Mesenteric fat pad (tissue), 1 donor: ENCODE measurements around the gene SPINK8. TPM values are rescaled to one million over a fixed set of nuclear protein-coding genes. Genes with fewer than 3 reads are reported as not detected.
"Not testable (repeated sequence)": the region's sequence is repeated elsewhere in the genome, so short reads cannot be mapped to it uniquely, and the experiment has no call there.

Source experiments
- DNase-seq: peaks from one replicate; pipeline ENCODE4 v3.0.0-alpha.2; 2020; ENCODE audit warnings: low spot score
- microRNA-seq: library from miRNA; unstranded; fragments of <30 nt; microRNA quantifications from one replicate; pipeline ENCODE4 v1.2.0, GENCODE V29; 2020; ENCODE audit warnings: borderline number of aligned reads
- total RNA-seq: library from RNA; stranded (reverse); fragmentation: NEBNext Ultra II Directional; extraction: Animal tissue kit (Norgen Biotek cat#: 25700); gene quantifications from one replicate; pipeline ENCODE4 v1.2.1, GENCODE V29; 2021
- donor health status: DM: yes; HTN: yes; CAD: no.

Gene SPINK8
- total RNA-seq, 1 donor from 2014 or later = not detected

GRCh38 chr3:48280881-48281280 is 52.6 kb downstream of the SPINK8 start:
- no peak for DNase-seq

- DNase-seq = no peak
Observed at GRCh38 chr3:48278884-48279559, 54.4 kb downstream of the SPINK8 start.

- no peak for DNase-seq
Observed at GRCh38 chr3:48276911-48277641, 56.4 kb downstream of the SPINK8 start.

- DNase-seq = no peak
Observed at GRCh38 chr3:48275287-48276027, 58.0 kb downstream of the SPINK8 start.

- DNase-seq = no peak
Observed at GRCh38 chr3:48274452-48274851, 59.0 kb downstream of the SPINK8 start.

- no peak for DNase-seq
Observed at GRCh38 chr3:48273594-48274211, 59.8 kb downstream of the SPINK8 start.

GRCh38 chr3:48271763-48272498 is 61.5 kb downstream of the SPINK8 start:
- no peak for DNase-seq

GRCh38 chr3:48271223-48271622 is 62.2 kb downstream of the SPINK8 start:
- not testable (repeated sequence) for DNase-seq

- DNase-seq = no peak
Observed at GRCh38 chr3:48270306-48270705, 63.2 kb downstream of the SPINK8 start.

- DNase-seq = no peak
Observed at GRCh38 chr3:48269592-48269991, 63.9 kb downstream of the SPINK8 start.

GRCh38 chr3:48268936-48269561 is 64.4 kb downstream of the SPINK8 start:
- DNase-seq = no peak

GRCh38 chr3:48268381-48268935 is 65.0 kb downstream of the SPINK8 start:
- no peak for DNase-seq

GRCh38 chr3:48267782-48268181 is 65.7 kb downstream of the SPINK8 start:
- no peak for DNase-seq

GRCh38 chr3:48258530-48258929 is 74.9 kb downstream of the SPINK8 start:
- DNase-seq = no peak

Small RNA genes lying within 50 kb of the gene (microRNA-seq; reads per million reads assigned to microRNA genes)
- not detected for gene MIR2115

Other genes with a start within 250 kb of the SPINK8 start
- 0.87 TPM for gene CDC25A, start 145.2 kb downstream of the SPINK8 start, total RNA-seq
- gene CAMP, start 110.2 kb downstream of the SPINK8 start, total RNA-seq = 0.48 TPM
- gene ZNF589, start 92.6 kb downstream of the SPINK8 start, total RNA-seq = 6.4 TPM
- gene NME6, start 32.3 kb downstream of the SPINK8 start, total RNA-seq = 23.9 TPM
- gene FBXW12, start 38.6 kb upstream of the SPINK8 start, total RNA-seq = not detected
- gene PLXNB1, start 96.4 kb upstream of the SPINK8 start, total RNA-seq = 40.0 TPM
- 11.6 TPM for gene CCDC51, start 106.5 kb upstream of the SPINK8 start, total RNA-seq
- gene TMA7, start 106.6 kb upstream of the SPINK8 start, total RNA-seq = 144 TPM
- gene ATRIP, start 113.1 kb upstream of the SPINK8 start, total RNA-seq = 7.2 TPM
- 170 TPM for gene SHISA5, start 170.5 kb upstream of the SPINK8 start, total RNA-seq
- 4.6 TPM for gene PFKFB4, start 223.1 kb upstream of the SPINK8 start, total RNA-seq
- not detected for gene UCN2, start 230.1 kb upstream of the SPINK8 start, total RNA-seq